AG10803 (cell line): ENCODE results near the gene MYOM1.
A peak's percentile ranks its signal among the peaks of the same experiment; 100 is the strongest.

Experiments used
- DNase-seq: peaks from one replicate; pipeline ENCODE4 v3.0.0; 2010; ENCODE audit warnings: low read depth
- H3K4me3 ChIP-seq: 2 replicates; pipeline ENCODE4 v1.5.1; 2011; ENCODE audit warnings: mild to moderate bottlenecking, low read length, control low read depth
- CTCF ChIP-seq: conservative IDR thresholded peaks from 2 replicates; pipeline ENCODE4 v1.5.1; 2011; ENCODE audit warnings: mild to moderate bottlenecking, low read length, control low read depth, inconsistent platforms

MYOM1 gene

GRCh38 chr18:3119401-3120341 lies 100.1 kb downstream of the MYOM1 start:
- no peak for DNase-seq
- no peak for TF ChIP-seq CTCF
- no peak overlapping the region for H3K4me3 ChIP-seq

- no peak for TF ChIP-seq CTCF
- DNase-seq = no peak
- no peak overlapping the region for H3K4me3 ChIP-seq
These were observed 101.4 kb downstream of the MYOM1 start for GRCh38 chr18:3118195-3119010.

- no peak for TF ChIP-seq CTCF
- H3K4me3 ChIP-seq = no peak overlapping the region
- peak; percentile 6 for DNase-seq
These were observed 102.1 kb downstream of the MYOM1 start for GRCh38 chr18:3117493-3118192.

- no peak overlapping the region for H3K4me3 ChIP-seq
- TF ChIP-seq CTCF = no peak
- no peak for DNase-seq
These were observed 104.2 kb downstream of the MYOM1 start for GRCh38 chr18:3115447-3116030.

GRCh38 chr18:3114451-3114850 lies 105.3 kb downstream of the MYOM1 start:
- no peak for DNase-seq
- H3K4me3 ChIP-seq = no peak overlapping the region
- TF ChIP-seq CTCF = no peak

- DNase-seq = no peak
- no peak overlapping the region for H3K4me3 ChIP-seq
- no peak for TF ChIP-seq CTCF
These were observed 105.7 kb downstream of the MYOM1 start for GRCh38 chr18:3114026-3114425.
